Astrocyte of the cerebellum (primary cell): ENCODE data around the gene RPL18.
"Not testable (repeated sequence)": the region's sequence is repeated elsewhere in the genome, so short reads cannot be mapped to it uniquely, and the experiment has no call there.

Experiments
- DNase-seq: peaks from one replicate; pipeline ENCODE4 v3.0.0-alpha.2; 2011; ENCODE audit warnings: low read depth
- H3K4me3 ChIP-seq: 2 replicates; pipeline ENCODE4 v1.5.1; 2011; ENCODE audit warnings: mild to moderate bottlenecking, low read depth, low read length, moderate library complexity
- CTCF ChIP-seq: IDR thresholded peaks from 2 replicates; pipeline ENCODE4 v1.5.1; 2012; ENCODE audit warnings: low read length, low read depth, moderate library complexity, mild to moderate bottlenecking; ENCODE audit errors: missing control alignments
- in situ Hi-C: cut with HindIII; loops from 2 replicates; pipeline ENCODE4 v1.10.0; 2017; ENCODE audit warnings: low sequenced_read_pairs

The RPL18 gene

GRCh38 chr19:48661711-48662090 lies 42.7 kb upstream of the RPL18 start:
- no peak for TF ChIP-seq CTCF
- no peak overlapping the region for H3K4me3 ChIP-seq
- DNase-seq: no peak
- in situ Hi-C loops: no loop called here

- in situ Hi-C loops: no loop called here
- TF ChIP-seq CTCF: no peak
- DNase-seq: peak; percentile 69
- no peak overlapping the region for H3K4me3 ChIP-seq
Observed at GRCh38 chr19:48660852-48661710, 42.1 kb upstream of the RPL18 start.

GRCh38 chr19:48659768-48660167 lies 40.8 kb upstream of the RPL18 start:
- no peak for DNase-seq
- H3K4me3 ChIP-seq: no peak overlapping the region
- in situ Hi-C loops: no loop called here
- TF ChIP-seq CTCF: no peak

- no peak for DNase-seq
- in situ Hi-C loops: no loop called here
- no peak for TF ChIP-seq CTCF
- H3K4me3 ChIP-seq: no peak overlapping the region
Observed at GRCh38 chr19:48658483-48658882, 39.5 kb upstream of the RPL18 start.

GRCh38 chr19:48657828-48658227 lies 38.9 kb upstream of the RPL18 start:
- in situ Hi-C loops, DNase-seq, H3K4me3 ChIP-seq: not testable (repeated sequence)

DNA sequence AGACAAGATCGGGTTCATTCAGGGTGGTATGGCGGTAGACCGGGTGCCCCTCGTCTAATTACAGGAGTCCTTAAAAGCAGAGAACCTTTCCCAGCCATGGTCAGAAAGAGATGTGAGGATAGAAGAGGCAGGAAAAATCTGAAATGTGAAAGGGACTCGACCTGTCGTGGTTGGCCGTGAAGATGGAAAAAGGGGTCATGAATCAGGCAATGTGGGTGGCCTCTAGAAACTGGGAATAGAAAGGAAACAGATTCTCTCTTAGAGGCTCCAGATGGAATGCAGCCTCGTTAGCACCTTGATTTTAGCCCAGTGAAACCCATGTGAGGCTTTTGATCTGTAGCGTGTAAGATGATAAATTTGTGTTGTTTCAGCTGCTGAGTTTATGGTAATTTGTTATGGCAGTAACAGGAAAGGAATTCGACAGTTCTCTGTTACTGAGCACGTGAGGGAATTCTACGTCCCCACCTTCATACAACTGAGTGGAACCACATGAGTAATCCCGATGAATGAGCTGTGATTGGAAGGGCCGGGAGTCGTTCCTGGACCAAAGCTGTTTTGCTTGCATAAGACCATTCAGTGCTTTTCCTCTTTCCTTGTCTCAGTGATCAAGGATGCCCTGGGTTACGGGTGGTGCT lies 38.0 kb upstream of the RPL18 start:
- H3K4me3 ChIP-seq: no peak overlapping the region
- TF ChIP-seq CTCF: no peak
- peak; percentile 80 for DNase-seq
- in situ Hi-C loops: no loop called here
